SU-DHL-6 (cell line): ENCODE results near the gene MKKS.
A peak's percentile ranks its signal among the peaks of the same experiment; 100 is the strongest.

Source experiments
- H2AFZ ChIP-seq: fragments of 200-600 bp; sonication (generic); 2 replicates; pipeline ENCODE4 v1.6.1; 2014; ENCODE audit warnings: low read depth, mild to moderate bottlenecking, moderate library complexity, mixed read lengths, antibody characterized with exemption, low read length; ENCODE audit not compliant: severe bottlenecking
- H3F3A ChIP-seq: fragments of 200-600 bp; shearing (Covaris generic); 2 replicates; pipeline ENCODE4 v1.6.0; 2016; ENCODE audit warnings: antibody characterized with exemption, mild to moderate bottlenecking; ENCODE audit not compliant: insufficient read depth
- H3K27ac ChIP-seq: fragments of 200-600 bp; sonication (generic); 2 replicates; pipeline ENCODE4 v1.5.1; 2016; ENCODE audit warnings: low read depth, mild to moderate bottlenecking, low read length, moderate library complexity, mixed read lengths
- H3K27me3 ChIP-seq: fragments of 200-600 bp; sonication (generic), shearing (Covaris generic); 2 replicates; pipeline ENCODE4 v1.6.0; 2014; ENCODE audit warnings: mild to moderate bottlenecking, low read length
- H3K36me3 ChIP-seq: fragments of 200-600 bp; sonication (generic); 2 replicates; pipeline ENCODE4 v1.6.1; 2014; ENCODE audit warnings: mild to moderate bottlenecking, low read length, mixed read lengths
- H3K4me2 ChIP-seq: fragments of 300-600, 200-600 bp; shearing (Covaris generic), sonication (generic); 2 replicates; pipeline ENCODE4 v1.6.0; 2014; ENCODE audit warnings: low read length, low read depth, mild to moderate bottlenecking; ENCODE audit not compliant: poor library complexity, severe bottlenecking
- H3K4me3 ChIP-seq: fragments of 200-600 bp; sonication (generic); 2 replicates; pipeline ENCODE4 v1.5.1; 2014; ENCODE audit warnings: antibody characterized with exemption, low read length, mild to moderate bottlenecking, mixed read lengths; ENCODE audit not compliant: insufficient read depth, poor library complexity, severe bottlenecking
- H3K79me2 ChIP-seq: fragments of 200-600 bp; sonication (generic); 2 replicates; pipeline ENCODE4 v1.6.1; 2014; ENCODE audit warnings: mild to moderate bottlenecking, low read length, moderate library complexity; ENCODE audit not compliant: insufficient read depth
- H3K9ac ChIP-seq: fragments of 200-600 bp; sonication (generic); 2 replicates; pipeline ENCODE4 v1.7.0; 2014; ENCODE audit warnings: mild to moderate bottlenecking, low read length
- H3K9me2 ChIP-seq: fragments of 200-600 bp; sonication (generic); replicated peaks from 2 replicates; pipeline ENCODE4 v1.6.1; 2014; ENCODE audit warnings: low read length; ENCODE audit not compliant: insufficient read depth
- H3K9me3 ChIP-seq: fragments of 200-600 bp; sonication (generic); 2 replicates; pipeline ENCODE4 v1.6.1; 2014; ENCODE audit warnings: low read length, mixed read lengths; ENCODE audit not compliant: insufficient read depth
- H4K20me1 ChIP-seq: fragments of 200-600 bp; sonication (generic); 2 replicates; pipeline ENCODE4 v1.6.1; 2014; ENCODE audit warnings: low read depth, mild to moderate bottlenecking, antibody characterized with exemption, low read length, moderate library complexity, mixed read lengths
- EZH2phosphoT487 ChIP-seq: fragments of 200-600 bp; sonication (generic), shearing (Covaris generic); conservative IDR thresholded peaks from 2 replicates; pipeline ENCODE4 v1.6.1; 2018; ENCODE audit warnings: mild to moderate bottlenecking, antibody characterized with exemption, low read length, moderate library complexity, mixed read lengths
- TF ChIP-seq, protein P1 (sequence below): fragments of 200-600 bp; sonication (generic); IDR thresholded peaks from one replicate; pipeline ENCODE4 v1.5.1; 2017; ENCODE audit warnings: antibody characterized with exemption, mild to moderate bottlenecking, low read length, moderate library complexity; ENCODE audit not compliant: insufficient read depth, poor library complexity, severe bottlenecking

The MKKS gene

GRCh38 chr20:10434467-10434831 is 427 bp upstream of the MKKS start:
- H4K20me1 ChIP-seq: no peaks in the 10 kb centered on the region
- H3K36me3 ChIP-seq: no peaks in the 10 kb centered on the region; the same call in 1 of the 2 replicates
- no peaks in the 10 kb centered on the region for H3K9me2 ChIP-seq
- peak overlapping the region; percentile 96 for H3K27ac ChIP-seq
- H3K4me2 ChIP-seq: peak overlapping the region; percentile 99
- H3K9me3 ChIP-seq: no peaks in the 10 kb centered on the region
- H3K4me3 ChIP-seq: peak overlapping the region; percentile 99
- H3K79me2 ChIP-seq: peaks cover 74% of the 10 kb centered on the region
- peaks cover 16% of the 10 kb centered on the region for H3F3A ChIP-seq
- TF ChIP-seq EZH2phosphoT487: no peak
- TF ChIP-seq, protein P1, sequence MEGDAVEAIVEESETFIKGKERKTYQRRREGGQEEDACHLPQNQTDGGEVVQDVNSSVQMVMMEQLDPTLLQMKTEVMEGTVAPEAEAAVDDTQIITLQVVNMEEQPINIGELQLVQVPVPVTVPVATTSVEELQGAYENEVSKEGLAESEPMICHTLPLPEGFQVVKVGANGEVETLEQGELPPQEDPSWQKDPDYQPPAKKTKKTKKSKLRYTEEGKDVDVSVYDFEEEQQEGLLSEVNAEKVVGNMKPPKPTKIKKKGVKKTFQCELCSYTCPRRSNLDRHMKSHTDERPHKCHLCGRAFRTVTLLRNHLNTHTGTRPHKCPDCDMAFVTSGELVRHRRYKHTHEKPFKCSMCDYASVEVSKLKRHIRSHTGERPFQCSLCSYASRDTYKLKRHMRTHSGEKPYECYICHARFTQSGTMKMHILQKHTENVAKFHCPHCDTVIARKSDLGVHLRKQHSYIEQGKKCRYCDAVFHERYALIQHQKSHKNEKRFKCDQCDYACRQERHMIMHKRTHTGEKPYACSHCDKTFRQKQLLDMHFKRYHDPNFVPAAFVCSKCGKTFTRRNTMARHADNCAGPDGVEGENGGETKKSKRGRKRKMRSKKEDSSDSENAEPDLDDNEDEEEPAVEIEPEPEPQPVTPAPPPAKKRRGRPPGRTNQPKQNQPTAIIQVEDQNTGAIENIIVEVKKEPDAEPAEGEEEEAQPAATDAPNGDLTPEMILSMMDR: no peak
- H3K9ac ChIP-seq: peak overlapping the region; percentile 95
- H3K27me3 ChIP-seq: no peaks in the 10 kb centered on the region
- H2AFZ ChIP-seq: peak overlapping the region; percentile 82

DNA sequence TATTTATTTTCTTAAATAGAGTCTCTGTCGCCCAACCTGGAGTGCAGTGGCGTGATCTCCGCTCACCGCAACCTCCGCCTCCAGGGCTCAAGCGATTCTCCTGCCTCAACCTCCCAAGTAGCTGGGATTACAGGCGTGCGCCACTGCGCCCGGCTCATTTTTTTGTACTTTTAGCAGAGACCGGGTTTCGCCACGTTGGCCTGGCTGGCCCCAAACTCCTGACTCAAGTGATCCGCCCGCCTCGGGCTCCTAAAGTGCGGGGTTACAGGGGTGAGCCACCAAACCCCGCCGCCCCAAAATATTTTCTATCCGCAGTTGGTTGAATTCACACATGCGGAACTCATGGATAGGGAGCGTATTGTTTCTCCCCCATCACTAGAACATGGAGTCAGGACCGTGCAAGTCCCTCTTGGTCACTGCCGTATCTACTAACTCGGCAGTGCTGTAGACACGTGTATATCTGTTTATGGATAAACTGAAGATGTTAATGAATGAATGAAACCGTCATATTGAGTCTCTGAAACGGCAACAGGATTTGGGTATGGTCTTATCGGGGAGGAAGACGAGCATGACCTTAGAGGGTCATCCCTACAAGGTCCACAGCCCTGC is 904 bp downstream of the MKKS start:
- Histone ChIP-seq H3K27me3 (no peaks in the 10 kb centered on the region), H3K9me2 (no peaks in the 10 kb centered on the region), H3K9ac (peak overlapping the region; percentile 95), H3K4me3 (peak overlapping the region; percentile 99), H3K27ac (peak overlapping the region; percentile 96), H3K36me3 (no peaks in the 10 kb centered on the region), H4K20me1 (no peaks in the 10 kb centered on the region), H3K79me2 (peaks cover 72% of the 10 kb centered on the region), H3K9me3 (no peaks in the 10 kb centered on the region), H3F3A (peaks cover 16% of the 10 kb centered on the region), H2AFZ (peak overlapping the region; percentile 82), H3K4me2 (peak overlapping the region; percentile 99)
- no peak for TF ChIP-seq EZH2phosphoT487
- TF ChIP-seq, protein P1: no peak

DNA sequence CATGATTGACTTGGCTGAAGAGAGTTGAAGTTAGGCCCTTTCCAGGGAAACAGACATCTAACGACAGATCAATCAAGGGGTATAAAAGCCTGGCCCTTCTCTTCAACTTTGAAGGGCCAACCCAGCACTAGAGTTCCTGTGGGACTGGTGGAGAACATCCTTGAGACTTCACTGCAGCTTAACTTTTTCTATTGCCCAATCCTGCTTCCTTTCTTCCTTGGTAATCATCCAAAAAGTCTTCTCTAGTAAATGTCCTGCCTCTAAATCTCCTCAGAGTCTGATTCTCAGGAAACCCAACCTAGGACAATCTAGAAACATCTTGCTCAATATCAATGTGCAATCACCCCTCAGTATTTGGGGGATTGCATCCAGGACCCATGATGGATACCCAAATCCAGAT is 1.9 kb downstream of the MKKS start:
- no peak overlapping the region for H3K4me3 ChIP-seq

More for the DNA sequence above, 1.9 kb downstream of the MKKS start:
- no peaks in the 10 kb centered on the region for H3K9me3 ChIP-seq
- H3K27me3 ChIP-seq: no peaks in the 10 kb centered on the region
- no peaks in the 10 kb centered on the region for H3K9me2 ChIP-seq
- no peak overlapping the region for H3K9ac ChIP-seq
- H3K36me3 ChIP-seq: no peaks in the 10 kb centered on the region
- TF ChIP-seq, protein P1: no peak
- TF ChIP-seq EZH2phosphoT487: no peak
- H4K20me1 ChIP-seq: peaks cover 5% of the 10 kb centered on the region; the same call in 1 of the 2 replicates
- peaks cover 19% of the 10 kb centered on the region for H3F3A ChIP-seq
- no peak overlapping the region for H2AFZ ChIP-seq
- H3K4me2 ChIP-seq: peak overlapping the region; percentile 14
- H3K79me2 ChIP-seq: peaks cover 70% of the 10 kb centered on the region
- H3K27ac ChIP-seq: no peak overlapping the region
